Lung (tissue), 12 donors: Measurements from ENCODE around the gene BMP8A. TPM values are rescaled to one million over a fixed set of nuclear protein-coding genes. Genes with fewer than 3 reads are reported as not detected.
"Not testable (repeated sequence)": the region's sequence is repeated elsewhere in the genome, so short reads cannot be mapped to it uniquely, and the experiment has no call there.

ENCODE experiments used
- ATAC-seq: fragments of 200-7000 bp; cut with Tn5 transposase; one replicate; pipeline ENCODE4 v1.9.1; 2020; ENCODE audit warnings: moderate number of reproducible peaks; ENCODE audit not compliant: insufficient read depth, low FRiP score
- DNase-seq, 3 donors: peaks; one replicate each; pipeline ENCODE4 v3.0.0-alpha.2; 2013 to 2017
- H3K27ac ChIP-seq, 2 donors: one replicate each; pipeline ENCODE4 v1.5.1; 2013; ENCODE audit warnings: mild to moderate bottlenecking in 2 of 2, moderate library complexity in 2 of 2, control low read depth in 1 of 2, inconsistent platforms in 1 of 2, low read depth in 1 of 2, low read length in 1 of 2
- H3K27me3 ChIP-seq, 3 donors: one replicate each; pipeline ENCODE4 v1.5.1; 2013; ENCODE audit warnings: low read length in 2 of 3; ENCODE audit not compliant: control insufficient read depth in 3 of 3, insufficient read depth in 3 of 3
- H3K36me3 ChIP-seq, 4 donors: one replicate each; pipeline ENCODE4 v1.5.1; 2013; ENCODE audit warnings: low read length in 4 of 4, mild to moderate bottlenecking in 1 of 4, moderate library complexity in 1 of 4; ENCODE audit not compliant: control insufficient read depth in 4 of 4, insufficient read depth in 4 of 4
- H3K4me1 ChIP-seq, 5 donors: one replicate each; pipeline ENCODE4 v1.5.1; 2013; ENCODE audit warnings: low read length in 5 of 5, mild to moderate bottlenecking in 2 of 5, moderate library complexity in 1 of 5; ENCODE audit not compliant: control insufficient read depth in 5 of 5, insufficient read depth in 5 of 5
- H3K4me3 ChIP-seq: one replicate; pipeline ENCODE4 v1.5.1; 2013; ENCODE audit warnings: mild to moderate bottlenecking, control low read depth, moderate library complexity
- H3K9ac ChIP-seq, 2 donors: one replicate each; pipeline ENCODE4 v1.5.1; 2013; ENCODE audit warnings: low read length in 2 of 2, control low read depth in 1 of 2; ENCODE audit not compliant: insufficient read depth in 1 of 2
- H3K9me3 ChIP-seq, 4 donors: one replicate each; pipeline ENCODE4 v1.5.1; 2013; ENCODE audit warnings: low read length in 3 of 4, mild to moderate bottlenecking in 1 of 4, moderate library complexity in 1 of 4; ENCODE audit not compliant: control insufficient read depth in 4 of 4, insufficient read depth in 3 of 4
- WGBS, 2 donors: extraction: QIAGEN DNeasy Blood & Tissue Kit; methylation state at CpG; one replicate each; pipeline ENCODE4 v1.1.7; 2013; 5-methylcytosine and 5-hydroxymethylcytosine counted together
- polyA plus RNA-seq, 2 donors: library from polyadenylated mRNA; stranded (reverse); fragments of 200-250 nt; gene quantifications; one replicate each; pipeline ENCODE4 v1.2.1, GENCODE V29; 2013
- total RNA-seq, 2 donors: library from RNA; depleted of rRNA in 1 of 2; stranded (reverse); fragments of >200 nt in 1 of 2; gene quantifications; one replicate each; pipeline ENCODE4 v1.2.1, GENCODE V29; 2014 to 2021
- TF ChIP-seq, protein P1 (sequence below): IDR thresholded peaks from 2 replicates; pipeline ENCODE4 v1.5.1; 2012; ENCODE audit warnings: mild to moderate bottlenecking; ENCODE audit errors: control extremely low read depth, extremely low read depth
- donor health status: control.
- donor health status: control.
- donor health status: Bipolar disorder and iron deficiency.
- donor health status: healthy.
- donor health status: DM: yes; HTN: yes; CAD: no.

BMP8A gene
- total and polyA plus RNA-seq, 4 donors, result 0.30 to 0.68 (median 0.55) TPM; not detected in 1

DNA sequence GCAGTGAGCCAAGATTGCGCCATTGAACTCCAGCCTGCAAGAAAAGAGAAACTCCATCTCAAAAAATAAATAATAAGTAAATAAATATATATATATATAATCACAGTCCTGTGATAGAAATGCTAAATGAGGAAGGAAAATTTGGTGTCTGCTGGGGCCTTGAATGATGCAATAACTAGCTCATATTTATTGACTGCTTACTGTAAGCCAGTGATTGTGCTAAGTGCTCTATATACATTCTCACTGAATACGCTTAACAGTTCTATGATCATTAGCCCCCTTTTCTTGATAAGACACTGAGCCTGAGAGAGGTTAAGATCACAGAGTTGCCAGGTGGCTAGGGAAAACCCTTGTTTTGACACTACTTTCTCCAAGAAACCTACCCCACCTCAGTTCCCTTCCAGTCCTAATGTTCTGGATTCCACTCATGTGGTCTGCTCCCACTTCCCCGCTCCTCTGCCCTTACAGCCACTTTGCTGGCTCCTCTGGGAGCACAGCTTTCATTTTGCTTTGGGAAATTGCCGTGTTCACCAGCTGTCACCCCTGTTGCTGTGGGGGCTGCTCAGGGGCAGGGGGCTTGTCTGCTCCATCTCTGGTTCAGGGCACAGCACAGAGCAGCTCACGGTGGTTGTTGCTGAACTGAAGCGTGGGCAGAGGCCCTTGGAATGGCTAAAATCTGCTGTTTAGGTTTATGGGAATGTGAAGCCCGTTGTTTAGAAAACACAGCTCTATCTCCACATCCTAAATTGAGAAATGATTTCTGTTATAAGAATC, 2.5 kb upstream of the BMP8A start:
- H3K4me1 ChIP-seq, result peaks cover 0 to 9% (median 0%) of the 10 kb centered on the region in 5 donors
- ATAC-seq, result no peak
- WGBS, 2 donors, result 61 to 69% methylated on average over 7 of the region's 7 CpGs

DNA sequence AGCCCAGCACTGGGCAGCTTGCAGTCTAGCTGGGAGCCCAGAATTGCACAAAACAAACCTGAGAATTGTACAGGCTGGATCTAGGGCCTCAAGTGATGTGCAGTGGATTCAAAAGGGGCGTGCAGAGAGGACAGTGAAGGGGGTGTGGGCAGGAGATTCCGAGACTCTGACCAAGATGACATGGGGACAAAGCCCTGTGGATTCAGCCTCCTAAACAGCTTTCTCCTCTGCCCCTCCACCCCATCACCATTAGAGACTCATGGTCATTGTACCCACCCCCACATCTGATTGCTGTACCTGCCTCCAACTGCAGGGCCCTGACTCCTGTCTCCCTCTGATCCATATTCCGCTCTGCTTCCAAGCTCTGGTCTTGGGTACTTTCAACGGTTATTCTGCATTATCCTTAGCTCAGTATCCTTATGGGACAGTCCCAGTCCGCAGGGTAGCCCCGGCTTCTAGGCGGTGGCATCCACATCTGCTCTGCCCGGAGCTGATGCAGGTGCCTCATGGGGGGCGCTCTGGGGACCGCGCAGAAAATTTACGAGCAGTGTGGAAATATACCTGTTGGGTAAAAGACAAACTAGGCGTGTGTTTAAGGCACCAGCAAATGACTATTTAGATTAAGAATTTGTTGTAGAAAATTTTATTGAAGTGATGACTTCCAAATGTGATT, 1.7 kb upstream of the BMP8A start:
- H3K9ac ChIP-seq, result no peak overlapping the region
- H3K27ac ChIP-seq, result no peak overlapping the region
- H3K36me3 ChIP-seq, result peaks cover 13 to 32% (median 24%) of the 10 kb centered on the region in 4 donors
- H3K4me1 ChIP-seq, result peaks cover 0 to 9% (median 0%) of the 10 kb centered on the region in 5 donors
- TF ChIP-seq, protein P1, sequence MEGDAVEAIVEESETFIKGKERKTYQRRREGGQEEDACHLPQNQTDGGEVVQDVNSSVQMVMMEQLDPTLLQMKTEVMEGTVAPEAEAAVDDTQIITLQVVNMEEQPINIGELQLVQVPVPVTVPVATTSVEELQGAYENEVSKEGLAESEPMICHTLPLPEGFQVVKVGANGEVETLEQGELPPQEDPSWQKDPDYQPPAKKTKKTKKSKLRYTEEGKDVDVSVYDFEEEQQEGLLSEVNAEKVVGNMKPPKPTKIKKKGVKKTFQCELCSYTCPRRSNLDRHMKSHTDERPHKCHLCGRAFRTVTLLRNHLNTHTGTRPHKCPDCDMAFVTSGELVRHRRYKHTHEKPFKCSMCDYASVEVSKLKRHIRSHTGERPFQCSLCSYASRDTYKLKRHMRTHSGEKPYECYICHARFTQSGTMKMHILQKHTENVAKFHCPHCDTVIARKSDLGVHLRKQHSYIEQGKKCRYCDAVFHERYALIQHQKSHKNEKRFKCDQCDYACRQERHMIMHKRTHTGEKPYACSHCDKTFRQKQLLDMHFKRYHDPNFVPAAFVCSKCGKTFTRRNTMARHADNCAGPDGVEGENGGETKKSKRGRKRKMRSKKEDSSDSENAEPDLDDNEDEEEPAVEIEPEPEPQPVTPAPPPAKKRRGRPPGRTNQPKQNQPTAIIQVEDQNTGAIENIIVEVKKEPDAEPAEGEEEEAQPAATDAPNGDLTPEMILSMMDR, result no peak
- H3K27me3 ChIP-seq, result peaks cover 0 to 17% (median 16%) of the 10 kb centered on the region in 3 donors
- 62 to 63% methylated on average over 13 of the region's 13 CpGs for WGBS, 2 donors
- H3K4me3 ChIP-seq, result no peak overlapping the region
- no peaks in the 10 kb centered on the region for H3K9me3 ChIP-seq
- no peak for DNase-seq
- ATAC-seq, result no peak

More for the DNA sequence above, 2.5 kb upstream of the BMP8A start:
- Histone ChIP-seq H3K27ac (no peak overlapping the region), H3K27me3 (peaks cover 0 to 16% (median 15%) of the 10 kb centered on the region in 3 donors), H3K36me3 (peaks cover 17 to 36% (median 28%) of the 10 kb centered on the region in 4 donors), H3K9me3 (no peaks in the 10 kb centered on the region), H3K4me3 (no peak overlapping the region), H3K9ac (no peak overlapping the region)
- TF ChIP-seq, protein P1, result no peak
- DNase-seq, result no peak

DNA sequence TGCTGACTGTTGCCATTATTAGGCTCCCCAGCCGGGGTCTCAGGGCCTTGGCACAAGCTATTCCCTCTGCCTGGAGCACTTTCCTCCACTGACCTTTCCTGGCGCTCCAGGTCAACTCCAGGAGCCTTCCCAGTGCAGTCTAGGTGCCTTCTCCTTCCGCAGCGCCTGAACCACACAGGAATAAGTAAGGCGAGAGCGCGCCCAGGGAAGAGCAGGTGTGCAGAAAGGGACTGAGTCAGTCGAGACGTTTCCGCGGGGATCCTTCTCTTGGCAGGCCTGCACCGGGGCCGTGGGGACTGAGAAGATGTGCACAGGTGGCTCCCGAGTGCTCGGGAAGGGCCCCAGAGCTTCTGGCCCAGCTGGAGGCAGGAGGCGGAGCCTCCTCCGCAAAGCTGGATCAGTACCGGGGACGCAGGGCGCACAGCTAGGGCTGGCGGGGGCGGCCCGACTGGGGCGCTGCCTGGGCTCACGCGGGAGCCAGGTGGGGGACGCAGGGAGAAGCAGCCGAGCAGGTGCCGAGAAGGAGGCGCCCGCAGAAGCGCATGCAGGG, 765 bp upstream of the BMP8A start:
- WGBS, 2 donors, result 16% methylated on average over 23 to 32 of the region's 32 CpGs
- Histone ChIP-seq H3K4me3 (peak overlapping the region; percentile 26), H3K9me3 (no peaks in the 10 kb centered on the region), H3K4me1 (peaks cover 0 to 9% (median 0%) of the 10 kb centered on the region in 5 donors), H3K36me3 (peaks cover 10 to 24% (median 15%) of the 10 kb centered on the region in 4 donors), H3K9ac (no peak overlapping the region), H3K27ac (no peak overlapping the region), H3K27me3 (peaks cover 0 to 17% (median 16%) of the 10 kb centered on the region in 3 donors)
- TF ChIP-seq, protein P1, result no peak
- DNase-seq, result no peak
- ATAC-seq, result peak; percentile 19

DNA sequence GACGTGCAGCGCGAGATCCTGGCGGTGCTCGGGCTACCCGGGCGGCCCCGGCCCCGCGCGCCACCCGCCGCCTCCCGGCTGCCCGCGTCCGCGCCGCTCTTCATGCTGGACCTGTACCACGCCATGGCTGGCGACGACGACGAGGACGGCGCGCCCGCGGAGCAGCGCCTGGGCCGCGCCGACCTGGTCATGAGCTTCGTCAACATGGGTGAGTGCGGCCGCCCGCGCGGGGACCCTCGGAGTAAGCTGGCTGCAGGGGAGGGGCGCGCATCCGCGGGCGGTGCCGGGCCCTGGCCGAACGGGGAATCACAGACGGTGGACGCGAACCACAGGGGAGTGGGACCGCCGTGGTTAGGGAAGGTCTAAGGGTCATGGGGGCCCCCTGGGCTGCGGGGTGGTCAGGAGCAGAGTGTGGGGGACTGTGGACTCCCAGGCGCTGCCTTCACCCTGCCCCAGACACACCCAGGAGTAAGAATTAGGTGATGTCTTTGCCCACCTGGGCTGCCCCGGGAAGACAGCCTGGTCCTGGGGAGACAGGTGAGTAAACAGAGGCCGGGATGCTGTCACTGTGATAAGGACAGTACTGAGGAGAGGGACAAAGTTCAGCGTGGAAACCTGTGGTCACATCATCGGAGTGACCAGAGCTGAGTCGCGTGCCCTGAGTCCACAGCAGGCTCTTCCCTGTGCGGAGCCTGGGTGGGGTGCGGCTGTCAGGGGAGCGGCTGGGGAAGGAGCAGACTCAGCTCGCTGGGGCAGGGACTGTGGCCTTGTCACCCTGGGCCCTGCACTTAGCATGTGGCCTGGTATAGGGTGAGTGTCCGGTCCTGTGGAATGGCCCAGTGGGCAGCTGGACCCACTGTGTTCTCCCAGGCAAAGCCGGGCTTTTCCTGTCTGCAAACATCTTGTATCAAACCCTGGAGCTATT, 944 bp downstream of the BMP8A start:
- not testable (repeated sequence) for H3K27ac ChIP-seq, H3K9me3 ChIP-seq, H3K9ac ChIP-seq, ATAC-seq, H3K36me3 ChIP-seq, DNase-seq, H3K4me3 ChIP-seq, H3K4me1 ChIP-seq
- 21 to 37% methylated on average over 29 to 67 of the region's 67 CpGs for WGBS, 2 donors
- H3K27me3 ChIP-seq, result peaks cover 0 to 17% (median 16%) of the 10 kb centered on the region in 3 donors
